Astrocyte of the hippocampus (primary cell): Measurements from ENCODE around the gene ADAM10.
A peak's percentile ranks its signal among the peaks of the same experiment; 100 is the strongest.
"Not testable (repeated sequence)": the region's sequence is repeated elsewhere in the genome, so short reads cannot be mapped to it uniquely, and the experiment has no call there.

Experiments used
- DNase-seq: peaks from one replicate; pipeline ENCODE4 v3.0.0; 2011; ENCODE audit warnings: low read depth, low spot score

Gene ADAM10

GRCh38 chr15:58676766-58677165 is 72.7 kb downstream of the ADAM10 start:
- DNase-seq, result no peak

DNA sequence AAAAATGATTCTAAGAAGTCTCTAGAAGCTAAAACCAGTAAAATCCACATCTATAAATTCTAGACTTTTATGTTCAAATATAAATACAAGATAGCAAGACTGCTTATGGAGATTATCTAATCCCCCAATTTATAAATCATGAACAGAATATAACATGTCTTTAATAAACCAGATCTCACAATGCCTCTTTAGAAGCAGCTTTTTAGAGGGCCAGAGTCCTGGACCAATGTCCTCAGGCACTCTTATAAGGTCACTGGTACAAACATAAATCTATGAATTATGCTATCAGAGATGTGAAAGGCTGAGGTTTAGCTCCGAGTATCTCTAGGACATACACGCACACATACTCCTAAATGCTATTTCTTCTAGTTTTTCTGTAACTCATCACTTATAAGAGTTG is 78.3 kb downstream of the ADAM10 start:
- no peak for DNase-seq

DNA sequence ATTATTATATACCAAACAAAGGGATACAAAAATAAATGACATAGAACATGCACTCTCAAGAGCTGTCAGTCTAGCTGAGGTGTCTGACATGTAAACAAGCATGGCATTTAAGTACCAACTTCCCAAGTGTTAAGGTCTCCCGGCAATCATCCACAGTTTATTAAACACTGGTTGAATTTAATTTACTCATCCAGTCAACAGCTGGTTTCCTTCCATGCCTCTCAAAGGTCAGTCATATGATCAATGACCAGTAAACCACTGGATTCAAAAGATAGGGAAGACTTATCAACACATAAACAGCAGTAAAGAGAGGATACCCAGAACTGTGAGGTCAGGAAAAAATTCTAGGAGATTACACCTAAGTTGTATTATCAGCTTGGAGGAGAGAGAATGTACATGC is 80.4 kb downstream of the ADAM10 start:
- DNase-seq, result no peak

DNA sequence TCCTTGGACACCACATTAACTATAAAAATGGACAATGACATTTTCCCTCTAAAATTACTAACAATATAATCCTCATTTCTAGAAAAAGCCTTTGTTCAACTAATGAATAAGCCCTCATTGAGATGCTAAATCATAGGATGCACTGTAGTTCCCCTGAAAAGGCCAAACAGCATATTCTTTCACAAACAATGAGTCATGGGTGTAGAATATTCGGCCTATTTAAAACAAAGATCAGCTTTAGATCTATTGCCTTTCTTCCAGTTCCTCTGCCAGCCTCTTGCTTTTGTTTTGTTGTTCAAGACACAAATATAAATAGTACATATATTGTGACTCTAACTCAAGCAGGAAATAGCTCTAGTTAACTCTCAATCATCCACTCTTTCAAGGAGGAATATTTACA is 82.5 kb downstream of the ADAM10 start:
- DNase-seq, result peak; percentile 39

GRCh38 chr15:58665672-58666071 is 83.8 kb downstream of the ADAM10 start:
- DNase-seq, result no peak

DNA sequence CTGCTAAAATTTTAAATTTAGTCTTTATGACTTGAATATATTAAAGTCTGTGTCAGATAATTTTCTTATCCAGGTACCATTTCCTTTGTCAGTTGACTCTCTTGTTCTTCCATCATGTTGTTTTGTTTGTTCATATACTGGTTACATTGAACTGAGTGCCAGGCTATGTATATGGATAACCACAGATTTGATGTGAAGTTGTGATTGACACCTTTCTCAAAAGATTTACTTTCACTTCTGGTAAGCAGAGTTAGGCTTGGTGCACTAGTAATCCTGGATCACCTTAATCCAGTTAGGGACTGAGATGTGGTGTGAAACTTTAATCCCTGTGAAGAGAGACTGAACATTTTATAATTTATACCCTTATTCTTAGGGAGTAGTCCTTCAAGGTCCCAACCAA is 99.4 kb downstream of the ADAM10 start:
- no peak for DNase-seq

- DNase-seq, result no peak
Measured at GRCh38 chr15:58649175-58649574, 100.3 kb downstream of the ADAM10 start.

DNA sequence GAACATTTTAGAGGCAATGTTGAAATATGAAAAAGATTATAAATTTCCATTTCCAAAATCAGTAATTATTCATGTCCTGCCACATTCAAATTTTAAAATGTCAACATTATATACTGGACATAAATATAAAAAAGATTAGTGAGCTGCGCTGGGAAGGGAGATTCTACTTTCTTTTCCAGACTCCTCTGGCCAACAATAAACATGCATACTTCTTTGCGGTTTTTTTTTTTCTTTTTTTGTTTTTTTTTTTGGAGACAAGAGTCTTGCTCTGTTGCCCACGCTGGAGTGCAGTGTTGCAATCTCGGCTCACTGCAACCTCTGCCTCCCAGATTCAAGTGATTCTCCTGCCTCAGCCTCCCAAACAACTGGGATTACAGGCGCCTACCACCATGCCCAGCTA is 105.5 kb downstream of the ADAM10 start:
- no peak for DNase-seq

DNA sequence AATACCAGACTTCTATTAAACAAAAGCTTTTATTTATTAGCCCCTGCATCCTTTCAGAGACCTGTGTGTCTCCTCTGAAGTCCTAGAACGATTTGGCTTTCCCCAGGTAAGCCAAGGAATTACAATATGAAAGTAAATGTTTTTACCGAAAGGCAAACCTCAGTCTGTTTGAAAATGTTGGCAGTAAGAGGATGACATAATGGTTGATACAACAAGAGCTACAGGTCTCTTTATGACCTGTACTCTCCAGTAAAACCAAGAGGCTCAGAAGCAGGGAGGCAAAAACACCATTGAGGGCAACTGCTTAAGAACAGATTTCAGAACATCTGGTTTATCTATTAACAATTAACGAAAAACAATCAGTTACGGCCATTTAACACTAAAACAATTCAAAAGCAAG is 107.8 kb downstream of the ADAM10 start:
- no peak for DNase-seq

- DNase-seq, result no peak
Measured at GRCh38 chr15:58639992-58640391, 109.5 kb downstream of the ADAM10 start.

- DNase-seq, result no peak
Measured at GRCh38 chr15:58639002-58639756, 110.3 kb downstream of the ADAM10 start.

DNA sequence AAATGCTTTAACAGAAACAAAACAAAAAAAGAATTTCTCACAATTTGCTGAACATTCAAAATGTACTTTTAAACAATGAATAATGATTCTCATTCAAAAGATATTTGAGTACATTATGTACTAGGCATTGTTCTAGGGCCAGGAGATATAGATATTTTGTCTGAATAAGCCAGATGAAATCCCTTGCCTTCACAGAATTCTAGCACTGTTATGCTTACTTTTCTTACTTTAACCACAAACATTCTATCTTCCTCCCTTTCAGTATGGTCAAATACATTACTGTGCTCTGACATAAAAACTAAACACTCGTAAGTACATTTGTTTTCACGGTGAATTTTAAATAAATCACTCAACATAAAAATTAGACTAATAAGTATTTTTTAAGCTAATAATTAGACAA is 116.7 kb downstream of the ADAM10 start:
- peak; percentile 30 for DNase-seq

- no peak for DNase-seq
Measured at GRCh38 chr15:58631319-58631718, 118.2 kb downstream of the ADAM10 start.

DNA sequence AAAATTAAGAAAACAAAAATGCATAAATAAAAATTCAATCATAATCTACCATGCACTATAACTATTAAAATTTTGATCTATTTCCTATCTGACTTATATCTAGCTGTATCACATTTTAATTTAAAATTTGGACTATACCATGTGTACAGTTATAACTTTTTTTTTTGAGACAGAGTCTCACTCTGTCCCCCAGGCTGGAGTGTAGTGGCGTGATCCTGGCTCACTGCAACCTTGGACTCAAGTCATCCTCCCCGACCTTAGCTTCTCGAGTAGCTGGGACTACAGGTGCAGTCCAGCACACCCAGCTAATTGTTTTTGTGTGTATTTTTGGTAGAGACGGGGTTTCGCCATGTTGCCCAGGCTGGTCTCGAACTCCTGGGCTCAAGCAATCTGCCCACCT is 119.9 kb downstream of the ADAM10 start:
- no peak for DNase-seq

DNA sequence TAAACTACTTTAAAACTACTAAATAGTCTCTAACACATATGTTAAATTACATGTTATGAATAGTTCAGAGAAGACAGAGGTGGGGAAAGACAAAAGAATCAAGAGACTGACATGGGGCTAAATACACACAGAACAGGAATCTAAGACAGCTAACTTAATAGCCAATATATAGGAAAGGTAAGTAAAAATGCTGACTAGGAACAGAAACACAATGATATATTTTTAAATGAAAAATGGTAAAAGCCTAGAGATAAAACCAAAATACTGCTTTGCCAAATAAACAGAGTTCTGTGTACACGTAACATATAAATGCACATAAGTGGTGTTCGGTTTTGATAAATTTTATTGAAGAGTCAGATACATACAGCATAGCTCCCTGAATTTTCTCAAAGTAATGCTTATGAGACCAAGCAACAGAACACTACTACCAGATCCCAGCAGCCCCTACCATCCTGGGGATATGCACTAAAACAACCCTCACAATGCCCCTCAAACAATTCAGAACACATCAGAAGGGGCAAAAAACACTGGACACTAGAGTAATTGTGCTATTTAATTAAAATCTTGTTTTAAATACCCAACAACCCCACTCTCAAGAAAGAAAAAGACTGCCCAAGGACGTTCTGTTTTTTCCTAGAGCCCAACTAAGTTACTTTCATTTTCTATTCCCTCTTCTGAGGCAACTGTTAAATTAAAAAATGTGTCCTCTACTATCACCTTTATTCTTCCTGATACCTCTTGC is 121.1 kb downstream of the ADAM10 start:
- peak; percentile 15 for DNase-seq

DNA sequence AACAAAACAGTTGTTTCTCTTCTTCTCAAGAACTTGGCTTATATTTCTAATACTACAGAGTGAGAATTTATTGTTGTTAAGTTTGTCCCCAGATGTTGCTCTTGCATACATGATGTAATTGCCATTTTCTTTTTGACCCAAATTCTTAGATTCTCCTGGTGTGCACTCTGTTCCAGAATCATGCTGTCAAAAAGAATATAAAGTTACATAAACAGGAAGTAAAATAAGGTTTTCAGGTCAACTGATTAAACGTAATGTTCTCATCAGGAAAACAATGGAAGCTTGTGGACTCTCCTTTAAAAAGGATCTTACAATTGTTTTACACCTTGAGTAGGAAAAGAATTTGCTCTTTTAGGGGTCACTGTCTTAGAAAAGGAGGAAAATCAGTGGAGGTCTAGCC is 121.8 kb downstream of the ADAM10 start:
- no peak for DNase-seq

DNA sequence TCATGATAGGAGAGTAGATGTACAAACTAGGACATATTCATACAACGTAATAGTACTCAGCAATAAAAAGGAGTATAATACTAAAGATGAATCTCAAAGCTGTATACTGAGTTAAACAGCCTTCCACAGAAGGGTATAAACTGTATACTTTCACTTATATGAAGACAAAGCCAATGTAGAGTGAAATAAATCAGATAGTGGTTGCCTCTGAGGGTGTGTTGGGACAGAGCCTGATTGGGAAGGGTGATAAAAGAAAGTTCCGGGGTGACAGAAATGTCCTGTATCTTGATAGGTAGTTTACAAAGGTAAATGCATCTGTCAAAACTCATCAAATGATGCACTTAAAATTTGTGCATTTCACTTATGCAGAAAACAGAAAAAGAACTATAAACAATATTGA is 122.5 kb downstream of the ADAM10 start:
- DNase-seq, result no peak

GRCh38 chr15:58626378-58626777 is 123.1 kb downstream of the ADAM10 start:
- no peak for DNase-seq

DNA sequence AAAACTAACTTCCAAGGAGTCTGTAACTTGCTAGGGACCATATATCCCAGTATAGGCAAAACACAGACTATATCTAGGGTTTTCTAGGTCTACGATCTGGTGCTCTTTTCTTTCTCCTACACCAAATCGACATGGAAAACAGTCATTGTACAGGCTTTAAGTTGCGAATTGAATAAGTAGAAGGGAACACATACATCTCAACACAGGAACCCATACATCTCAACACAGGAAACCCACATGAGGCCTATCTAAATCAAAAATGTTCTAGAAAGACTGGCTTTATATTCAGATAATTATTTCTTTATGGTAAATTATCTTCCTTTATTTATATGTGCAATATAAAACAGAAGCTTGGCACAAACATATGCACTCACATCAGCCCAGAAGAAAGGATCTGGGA is 126.6 kb downstream of the ADAM10 start:
- no peak for DNase-seq

GRCh38 chr15:58620268-58620667 is 129.2 kb downstream of the ADAM10 start:
- DNase-seq, result not testable (repeated sequence)

- no peak for DNase-seq
Measured at GRCh38 chr15:58616171-58616570, 133.3 kb downstream of the ADAM10 start.

DNA sequence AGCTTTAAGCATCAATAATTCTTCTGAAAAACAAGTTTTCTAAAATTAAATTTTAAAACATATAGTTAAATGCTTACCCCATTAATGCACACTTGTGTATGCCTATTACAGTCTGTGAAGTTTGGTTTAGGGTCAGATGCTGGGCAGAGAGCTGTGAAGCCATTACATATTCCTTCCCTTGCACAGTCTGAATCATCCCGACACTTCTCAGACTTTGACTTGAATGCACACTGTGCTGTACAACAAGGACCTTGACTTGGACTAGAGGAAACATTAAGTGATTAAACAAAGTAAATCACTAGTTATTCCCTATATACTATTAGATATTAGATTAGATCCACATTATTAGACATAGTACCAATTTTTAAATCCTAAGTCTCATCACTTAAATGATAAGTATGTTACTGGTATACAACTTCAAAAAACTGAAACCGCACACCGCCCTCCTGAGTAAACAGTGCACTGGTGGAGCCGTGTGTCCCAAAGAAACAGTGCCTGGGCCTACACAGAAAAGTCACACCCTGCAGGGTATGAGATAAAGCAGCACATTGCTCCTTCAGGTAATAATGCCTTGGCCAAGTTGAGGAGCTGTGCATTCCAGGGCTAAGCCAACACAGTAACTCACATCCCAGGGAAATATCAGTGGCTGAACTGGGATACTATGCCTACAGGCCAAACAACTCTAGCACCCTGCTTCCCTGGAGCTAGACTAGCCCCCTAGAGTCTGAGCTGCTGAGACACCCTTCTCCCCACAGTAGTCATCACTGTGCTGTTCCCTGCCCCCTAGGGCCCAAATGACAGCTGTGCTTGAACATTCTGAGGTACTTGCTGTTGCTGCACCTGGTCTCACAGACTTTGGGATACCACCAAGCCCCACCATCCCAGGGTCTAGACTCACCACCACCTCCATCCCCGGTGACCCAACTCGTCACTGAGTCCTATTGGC is 137.5 kb downstream of the ADAM10 start:
- DNase-seq, result no peak
